Caco-2 (cell line): ENCODE data around the gene DDAH2. TPM values are rescaled to one million over a fixed set of nuclear protein-coding genes. Genes with fewer than 3 reads are reported as not detected.

ENCODE experiments used
- BruUV-seq: library from RNA; stranded (reverse); fragments of 400-500 nt; replicated peaks from 2 replicates; lab custom pipeline; 2021; lab: Mats Ljungman, UMichigan
- CTCF ChIA-PET: fragments of 300-600 bp; sonication (Branson Sonifier 250); formaldehyde crosslinking; loops from one replicate; lab custom pipeline; 2022; ENCODE audit warnings: antibody characterized with exemption; lab: Charles Lee
- POLR2A ChIA-PET: fragments of 300-600 bp; sonication (Branson Sonifier 250); formaldehyde crosslinking; loops from one replicate; lab custom pipeline; 2022; ENCODE audit warnings: antibody characterized with exemption; lab: Charles Lee
- DNase-seq, 2 experiments: peaks; one replicate each; pipeline versions ENCODE4 v3.0.0 to v3.0.0-alpha.2; 2020 to 2022
- H3K27me3 ChIP-seq: replicated peaks from 2 replicates; pipeline ENCODE4 v1.6.0; 2011; ENCODE audit warnings: low read length; ENCODE audit not compliant: control insufficient read depth, insufficient read depth
- H3K36me3 ChIP-seq: 2 replicates; pipeline ENCODE4 v1.5.1; 2011; ENCODE audit warnings: low read length; ENCODE audit not compliant: control insufficient read depth, insufficient read depth
- H3K4me1 ChIP-seq: fragments of 250-450 bp; sonication (Bioruptor Pico); 2 replicates; pipeline ENCODE4 v1.5.1; 2020; ENCODE audit warnings: mild to moderate bottlenecking
- H3K4me3 ChIP-seq: 2 replicates; pipeline ENCODE4 v1.5.1; 2011; ENCODE audit warnings: low read depth, mild to moderate bottlenecking, control low read depth, low read length
- H3K9me3 ChIP-seq: fragments of 250-450 bp; sonication (Bioruptor Pico); 2 replicates; pipeline ENCODE4 v1.5.1; 2020; ENCODE audit warnings: mild to moderate bottlenecking, moderate library complexity
- H3K27ac Mint-ChIP-seq: one replicate; pipeline ENCODE4 v1.8.0; 2022; ENCODE audit warnings: mixed read lengths; ENCODE audit not compliant: unreplicated experiment
- H3K27me3 Mint-ChIP-seq: one replicate; pipeline ENCODE4 v1.8.0; 2022; ENCODE audit warnings: mixed read lengths; ENCODE audit not compliant: insufficient read depth, unreplicated experiment
- H3K36me3 Mint-ChIP-seq: one replicate; pipeline ENCODE4 v1.8.0; 2022; ENCODE audit warnings: mild to moderate bottlenecking, mixed read lengths; ENCODE audit not compliant: insufficient read depth, unreplicated experiment
- H3K4me1 Mint-ChIP-seq: one replicate; pipeline ENCODE4 v1.8.0; 2022; ENCODE audit warnings: low read depth, mixed read lengths; ENCODE audit not compliant: unreplicated experiment
- H3K4me3 Mint-ChIP-seq: one replicate; pipeline ENCODE4 v1.8.0; 2022; ENCODE audit warnings: mild to moderate bottlenecking, moderate library complexity, mixed read lengths; ENCODE audit not compliant: unreplicated experiment
- H3K9me3 Mint-ChIP-seq: one replicate; pipeline ENCODE4 v1.8.0; 2022; ENCODE audit warnings: mixed read lengths; ENCODE audit not compliant: unreplicated experiment
- intact Hi-C: fragments of 100-400 bp; cut with micrococcal nuclease; formaldehyde crosslinking; loops from one replicate; pipeline ENCODE4 v1.10.0; 2022; ENCODE audit not compliant: unreplicated experiment
- total RNA-seq: library from RNA; stranded (reverse); gene quantifications from 2 replicates; pipeline ENCODE4 v1.2.3, GENCODE V29; 2022
- TF ChIP-seq, protein P1 (sequence below), 2 experiments: fragments of 200-600 bp in 1 of 2; IDR thresholded peaks; 1 replicate in 1 of 2; 2 replicates in 1 of 2; pipeline versions ENCODE4 v1.5.1 to v1.8.0; 2011 to 2022; ENCODE audit warnings: antibody characterized with exemption in 1 of 2, control low read depth in 1 of 2, inconsistent platforms in 1 of 2, low read depth in 1 of 2, low read length in 1 of 2, mild to moderate bottlenecking in 1 of 2, moderate library complexity in 1 of 2; ENCODE audit not compliant: insufficient read depth in 1 of 2, severe bottlenecking in 1 of 2, unreplicated experiment in 1 of 2

DDAH2 gene
- total RNA-seq, 1 experiment from 2014 or later = 82.4 TPM

GRCh38 chr6:31701666-31702404 is 27.3 kb downstream of the DDAH2 start:
- H3K4me3 Mint-ChIP-seq = peak overlapping the region; percentile 91
- TF ChIP-seq, protein P1, sequence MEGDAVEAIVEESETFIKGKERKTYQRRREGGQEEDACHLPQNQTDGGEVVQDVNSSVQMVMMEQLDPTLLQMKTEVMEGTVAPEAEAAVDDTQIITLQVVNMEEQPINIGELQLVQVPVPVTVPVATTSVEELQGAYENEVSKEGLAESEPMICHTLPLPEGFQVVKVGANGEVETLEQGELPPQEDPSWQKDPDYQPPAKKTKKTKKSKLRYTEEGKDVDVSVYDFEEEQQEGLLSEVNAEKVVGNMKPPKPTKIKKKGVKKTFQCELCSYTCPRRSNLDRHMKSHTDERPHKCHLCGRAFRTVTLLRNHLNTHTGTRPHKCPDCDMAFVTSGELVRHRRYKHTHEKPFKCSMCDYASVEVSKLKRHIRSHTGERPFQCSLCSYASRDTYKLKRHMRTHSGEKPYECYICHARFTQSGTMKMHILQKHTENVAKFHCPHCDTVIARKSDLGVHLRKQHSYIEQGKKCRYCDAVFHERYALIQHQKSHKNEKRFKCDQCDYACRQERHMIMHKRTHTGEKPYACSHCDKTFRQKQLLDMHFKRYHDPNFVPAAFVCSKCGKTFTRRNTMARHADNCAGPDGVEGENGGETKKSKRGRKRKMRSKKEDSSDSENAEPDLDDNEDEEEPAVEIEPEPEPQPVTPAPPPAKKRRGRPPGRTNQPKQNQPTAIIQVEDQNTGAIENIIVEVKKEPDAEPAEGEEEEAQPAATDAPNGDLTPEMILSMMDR (IDR thresholded peaks at IDR 0.05; ENCODE audit: insufficient read depth in 1 of 2, low read depth in 1 of 2, low read length in 1 of 2, severe bottlenecking in 1 of 2, unreplicated experiment in 1 of 2) = no peak
- H3K9me3 Mint-ChIP-seq = no peaks in the 10 kb centered on the region
- peaks cover 21% of the 10 kb centered on the region for H3K4me1 Mint-ChIP-seq
- DNase-seq = no peak
- CTCF ChIA-PET = no interaction called here
- peaks cover 5% of the 10 kb centered on the region for H3K36me3 ChIP-seq
- POLR2A ChIA-PET = interaction anchor here (1.5 to 1.7 kb wide), 3 partner anchors 11 to 37 kb away, joined by 4 read pairs; no protein-coding TSS in a partner anchor
- H3K4me3 ChIP-seq = peak overlapping the region; percentile 50
- peak overlapping the region; percentile 87 for H3K27ac Mint-ChIP-seq
- BruUV-seq = TSS peak; percentile 37
- peaks cover 35% of the 10 kb centered on the region for H3K4me1 ChIP-seq
- no peaks in the 10 kb centered on the region for H3K27me3 Mint-ChIP-seq
- intact Hi-C loops = loop anchor here (2.0 to 5.0 kb wide), 2 partner anchors 21 to 35 kb away; partner anchors contain the start of genes CLIC1 and LY6G5C
- H3K9me3 ChIP-seq = no peaks in the 10 kb centered on the region
- H3K27me3 ChIP-seq = no peaks in the 10 kb centered on the region
- H3K36me3 Mint-ChIP-seq = peaks cover 30% of the 10 kb centered on the region

- CTCF ChIA-PET = no interaction called here
- peaks cover 28% of the 10 kb centered on the region for H3K4me1 Mint-ChIP-seq
- Histone ChIP-seq H3K9me3 (no peaks in the 10 kb centered on the region), H3K27me3 (no peaks in the 10 kb centered on the region), H3K4me3 (peak overlapping the region; percentile 50), H3K36me3 (peaks cover 5% of the 10 kb centered on the region), H3K4me1 (peaks cover 37% of the 10 kb centered on the region)
- intact Hi-C loops = loop anchor here (5.0 kb wide), 1 partner anchor 36 kb away; the partner anchor contains the start of gene CLIC1
- no peaks in the 10 kb centered on the region for H3K27me3 Mint-ChIP-seq
- peak overlapping the region; percentile 74 for H3K27ac Mint-ChIP-seq
- peak in 1 of 2 experiments; percentile 42 for DNase-seq
- peak overlapping the region; percentile 91 for H3K4me3 Mint-ChIP-seq
- H3K36me3 Mint-ChIP-seq = peaks cover 39% of the 10 kb centered on the region
- POLR2A ChIA-PET = no interaction called here
- TF ChIP-seq, protein P1 (IDR thresholded peaks at IDR 0.05; ENCODE audit: insufficient read depth in 1 of 2, low read depth in 1 of 2, low read length in 1 of 2, severe bottlenecking in 1 of 2, unreplicated experiment in 1 of 2) = no peak
- BruUV-seq = TSS peak; percentile 33
- no peaks in the 10 kb centered on the region for H3K9me3 Mint-ChIP-seq
These were observed 28.2 kb downstream of the DDAH2 start for GRCh38 chr6:31700740-31701401.

DNA sequence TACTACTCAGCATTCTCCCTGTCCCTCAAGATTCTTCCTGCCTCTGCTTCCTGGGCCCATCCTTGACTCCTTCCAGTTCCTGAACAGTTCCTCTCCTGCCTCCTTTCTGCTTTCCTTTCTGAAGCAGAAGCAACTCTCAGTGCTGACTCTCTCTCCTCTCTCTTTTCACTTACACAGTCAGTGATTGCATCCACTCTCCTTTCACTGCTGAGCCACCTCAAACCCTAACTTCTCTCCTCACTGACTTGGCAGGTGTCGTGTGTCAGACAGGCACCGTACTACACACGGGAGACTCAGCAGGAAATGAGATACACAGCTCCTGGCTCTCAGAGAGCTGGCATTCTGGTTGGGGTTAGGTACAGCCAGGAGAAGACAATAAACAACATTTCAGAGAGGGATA is 31.5 kb downstream of the DDAH2 start:
- ChIA-PET CTCF (no interaction called here), POLR2A (no interaction called here)
- Histone ChIP-seq H3K4me3 (no peak overlapping the region), H3K4me1 (peaks cover 33% of the 10 kb centered on the region), H3K27me3 (no peaks in the 10 kb centered on the region), H3K9me3 (no peaks in the 10 kb centered on the region), H3K36me3 (peaks cover 6% of the 10 kb centered on the region)
- no peaks in the 10 kb centered on the region for H3K9me3 Mint-ChIP-seq
- peak overlapping the region; percentile 2 for H3K27ac Mint-ChIP-seq
- no peak overlapping the region for H3K4me3 Mint-ChIP-seq
- intact Hi-C loops = no loop called here
- H3K4me1 Mint-ChIP-seq = peaks cover 28% of the 10 kb centered on the region
- TF ChIP-seq, protein P1 (IDR thresholded peaks at IDR 0.05; ENCODE audit: insufficient read depth in 1 of 2, low read depth in 1 of 2, low read length in 1 of 2, severe bottlenecking in 1 of 2, unreplicated experiment in 1 of 2) = no peak
- no peaks in the 10 kb centered on the region for H3K27me3 Mint-ChIP-seq
- no TSS peak for BruUV-seq
- peaks cover 54% of the 10 kb centered on the region for H3K36me3 Mint-ChIP-seq
- DNase-seq = no peak
